Ammon's horn (tissue), 1 donor: ENCODE results near the gene CHAC1.
"Not testable (repeated sequence)": the region's sequence is repeated elsewhere in the genome, so short reads cannot be mapped to it uniquely, and the experiment has no call there.

ENCODE experiments used
- DNase-seq: peaks from one replicate; pipeline ENCODE4 v3.0.0-alpha.2; 2016; ENCODE audit warnings: low spot score

CHAC1 gene

DNA sequence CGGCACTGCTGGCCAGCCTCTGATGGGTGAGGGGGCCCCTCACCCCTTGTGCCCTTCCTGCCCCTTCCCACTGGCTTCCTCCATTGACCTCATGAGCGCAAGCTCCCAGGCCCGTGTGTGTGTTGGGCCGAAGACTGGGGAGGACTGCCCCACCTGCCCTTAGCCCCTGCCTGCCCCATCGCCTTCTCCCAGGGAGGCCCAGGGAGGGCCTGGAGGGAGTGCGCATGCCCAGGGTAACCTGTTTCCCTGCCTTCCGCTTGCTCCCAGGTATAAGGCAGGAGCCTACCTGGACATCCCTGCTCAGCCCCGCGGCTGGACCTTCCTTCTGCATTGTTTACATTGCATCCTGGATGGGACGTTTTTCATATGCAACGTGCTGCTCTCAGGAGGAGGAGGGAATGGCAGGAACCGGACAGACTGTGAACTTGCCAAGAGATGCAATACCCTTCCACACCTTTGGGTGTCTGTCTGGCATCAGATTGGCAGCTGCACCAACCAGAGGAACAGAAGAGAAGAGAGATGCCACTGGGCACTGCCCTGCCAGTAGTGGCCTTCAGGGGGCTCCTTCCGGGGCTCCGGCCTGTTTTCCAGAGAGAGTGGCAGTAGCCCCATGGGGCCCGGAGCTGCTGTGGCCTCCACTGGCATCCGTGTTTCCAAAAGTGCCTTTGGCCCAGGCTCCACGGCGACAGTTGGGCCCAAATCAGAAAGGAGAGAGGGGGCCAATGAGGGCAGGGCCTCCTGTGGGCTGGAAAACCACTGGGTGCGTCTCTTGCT, 15.3 kb upstream of the CHAC1 start:
- DNase-seq, result no peak

DNA sequence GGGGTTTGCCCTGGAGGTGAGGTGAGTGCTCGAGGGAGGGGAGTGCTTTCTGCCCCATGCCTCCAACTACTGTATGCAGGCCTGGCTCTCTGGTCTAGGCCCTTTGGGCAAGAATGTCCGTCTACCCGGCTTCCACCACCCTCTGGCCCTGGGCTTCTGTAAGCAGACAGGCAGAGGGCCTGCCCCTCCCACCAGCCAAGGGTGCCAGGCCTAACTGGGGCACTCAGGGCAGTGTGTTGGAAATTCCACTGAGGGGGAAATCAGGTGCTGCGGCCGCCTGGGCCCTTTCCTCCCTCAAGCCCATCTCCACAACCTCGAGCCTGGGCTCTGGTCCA, 14.8 kb upstream of the CHAC1 start:
- DNase-seq, result no peak

DNA sequence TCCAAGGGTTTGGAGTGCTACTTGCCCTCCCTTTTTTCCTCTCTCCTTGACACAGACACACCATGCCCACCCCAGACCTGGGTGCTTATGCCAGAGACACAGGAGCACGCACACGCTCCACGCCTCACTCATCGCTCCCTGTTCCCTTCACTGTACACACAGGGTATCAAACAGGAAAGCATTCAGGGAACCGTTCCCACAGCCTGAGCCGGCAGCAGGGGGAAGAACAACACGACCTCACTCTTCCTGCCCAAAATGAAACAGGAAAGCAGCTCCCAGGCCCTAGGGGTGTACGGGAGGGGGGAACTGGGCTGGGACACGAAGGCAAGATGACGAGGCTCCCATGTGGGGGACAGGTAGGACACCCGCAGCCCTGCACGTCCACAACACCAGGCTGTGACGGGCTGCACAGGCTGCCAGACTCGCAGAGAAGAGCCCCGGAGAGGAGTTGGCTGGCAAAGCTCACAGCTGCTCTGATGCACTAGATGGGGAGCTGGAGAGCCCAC, 12.9 kb upstream of the CHAC1 start:
- peak; percentile 34 for DNase-seq

DNA sequence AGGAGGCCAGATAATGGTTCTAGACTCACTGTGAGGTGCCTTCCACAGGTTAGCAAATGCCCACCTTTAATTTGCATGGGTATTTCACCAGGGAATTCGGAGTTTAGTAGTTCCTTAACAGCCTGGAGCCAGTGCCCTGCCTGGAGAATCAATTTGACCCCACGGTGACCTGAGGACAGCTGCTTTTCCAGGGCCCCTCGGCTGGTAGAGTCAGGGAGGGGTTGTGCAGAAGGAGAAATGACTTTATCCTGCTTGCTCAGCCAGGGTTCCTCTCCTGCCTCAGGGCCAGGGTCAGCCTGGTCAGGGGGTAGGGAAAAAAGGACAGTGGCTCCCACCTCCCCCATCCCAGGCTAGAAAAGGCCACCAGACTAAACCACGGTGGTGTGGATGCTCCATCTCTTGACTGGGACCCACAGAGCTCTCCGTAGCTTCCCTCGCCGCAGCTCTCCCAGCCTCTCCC, 12.2 kb upstream of the CHAC1 start:
- no peak for DNase-seq

DNA sequence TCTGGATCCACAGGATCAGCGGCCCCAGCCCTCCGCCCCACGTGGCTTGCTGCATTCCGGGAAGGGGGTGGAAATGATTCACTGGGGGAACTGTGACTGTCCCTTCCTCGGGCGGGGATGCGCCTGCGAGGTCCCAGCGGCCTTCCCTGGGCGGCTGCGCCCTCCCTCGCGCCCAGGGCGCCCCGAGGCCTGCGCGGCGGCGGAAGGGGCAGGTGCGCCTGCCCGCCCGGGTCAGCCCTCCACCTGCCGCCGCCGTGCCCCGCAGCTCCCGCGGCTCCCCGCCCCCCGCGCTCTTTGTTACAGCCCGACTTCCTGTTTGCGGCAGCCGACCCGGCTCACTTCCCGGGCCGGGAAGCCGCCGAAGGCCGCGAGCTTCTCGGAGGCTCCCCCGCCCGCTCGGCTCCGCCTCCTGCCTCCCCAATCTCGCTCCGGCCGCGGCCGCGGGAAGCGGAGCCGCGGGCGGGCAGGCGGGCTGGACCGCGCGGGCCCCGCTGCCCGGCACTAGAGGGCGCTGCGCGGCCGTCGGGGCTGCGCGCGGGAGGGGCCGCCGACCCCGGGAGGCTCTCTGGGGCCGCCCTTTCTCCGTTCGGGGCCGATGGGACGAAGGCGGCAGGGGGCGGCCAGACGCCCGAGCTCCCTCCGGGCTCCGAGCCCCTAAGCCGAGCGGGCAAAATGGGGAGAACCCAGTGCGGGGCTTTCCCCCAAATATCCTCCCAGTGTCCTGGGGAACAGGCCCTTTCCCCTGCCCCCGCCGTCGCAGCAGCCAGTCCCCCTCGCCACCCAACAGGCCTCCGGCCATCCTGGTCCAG, 11.5 kb upstream of the CHAC1 start:
- peak; percentile 51 for DNase-seq

DNA sequence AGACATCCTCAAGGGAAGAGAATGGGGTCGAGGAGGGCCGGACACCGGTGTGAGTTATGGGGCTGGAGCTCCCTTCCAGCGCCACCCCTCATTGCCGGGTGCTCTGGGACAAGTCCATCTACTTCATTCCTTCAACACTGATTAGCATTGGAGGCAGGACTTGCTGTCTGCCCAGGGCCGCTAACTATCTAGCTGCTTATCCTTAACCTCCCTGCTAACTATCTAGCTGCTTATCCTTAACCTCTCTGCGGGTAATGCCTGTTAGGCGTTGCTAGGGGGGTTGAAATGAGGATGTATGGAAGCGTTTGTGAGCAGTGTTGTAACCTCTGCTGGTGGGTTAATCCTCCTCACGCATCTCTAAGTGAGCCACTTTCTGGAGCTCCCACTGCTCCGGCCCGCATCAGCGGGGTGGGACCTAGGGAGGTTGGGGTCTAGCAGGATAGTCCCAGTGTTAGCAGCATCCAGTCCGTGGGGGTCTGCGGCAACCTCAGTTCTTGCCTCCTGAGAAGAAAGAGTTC, 10.9 kb upstream of the CHAC1 start:
- DNase-seq, result no peak

DNA sequence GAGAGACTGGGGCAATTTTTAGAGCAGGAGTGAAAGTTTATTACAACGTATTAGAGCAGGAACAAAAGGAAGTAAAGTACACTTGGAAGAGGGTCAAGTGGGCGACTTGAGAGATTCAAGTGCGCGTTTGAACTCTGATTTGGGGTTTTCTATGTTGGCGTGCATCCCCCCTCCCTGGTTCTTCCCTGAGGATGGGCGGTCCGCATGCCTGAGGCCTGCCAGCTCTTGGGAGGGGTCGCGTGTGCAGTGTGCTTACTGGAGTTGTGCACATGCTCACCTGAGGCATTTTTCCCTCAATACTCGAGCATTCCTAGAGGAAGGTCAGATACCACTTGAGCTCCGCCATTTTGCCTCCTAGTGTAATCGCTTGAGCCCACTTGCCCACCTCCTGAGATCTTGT, 10.4 kb upstream of the CHAC1 start:
- DNase-seq, result no peak

DNA sequence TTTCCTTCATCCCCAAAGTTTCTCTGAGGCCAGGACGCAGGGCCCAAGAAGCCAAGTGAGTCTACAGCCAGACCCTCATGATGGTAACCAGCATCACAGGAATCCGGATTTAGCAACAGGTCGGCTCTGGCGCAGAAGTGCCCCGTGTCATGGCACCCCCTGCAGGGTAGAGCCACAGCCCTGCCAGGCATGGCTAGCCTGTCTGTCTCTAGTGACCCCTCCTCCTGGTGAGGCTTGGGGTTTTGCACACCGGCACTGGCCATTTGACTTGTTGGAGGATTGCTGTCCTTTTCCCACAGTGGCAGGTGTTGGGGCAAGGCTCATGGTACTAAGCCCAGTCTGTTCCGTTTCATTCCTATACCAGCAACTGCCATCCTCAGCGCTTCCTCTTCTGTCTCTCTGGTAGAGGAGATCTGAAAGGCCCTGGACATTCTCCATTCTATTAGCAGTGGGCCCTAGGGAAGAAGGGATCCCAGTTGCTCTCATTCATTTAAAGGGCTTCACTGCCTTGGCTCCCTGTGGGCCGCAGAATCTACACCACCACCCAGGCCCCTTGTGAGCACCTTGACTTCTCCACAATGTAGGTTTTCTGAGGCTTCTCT, 9.4 kb upstream of the CHAC1 start:
- no peak for DNase-seq

DNA sequence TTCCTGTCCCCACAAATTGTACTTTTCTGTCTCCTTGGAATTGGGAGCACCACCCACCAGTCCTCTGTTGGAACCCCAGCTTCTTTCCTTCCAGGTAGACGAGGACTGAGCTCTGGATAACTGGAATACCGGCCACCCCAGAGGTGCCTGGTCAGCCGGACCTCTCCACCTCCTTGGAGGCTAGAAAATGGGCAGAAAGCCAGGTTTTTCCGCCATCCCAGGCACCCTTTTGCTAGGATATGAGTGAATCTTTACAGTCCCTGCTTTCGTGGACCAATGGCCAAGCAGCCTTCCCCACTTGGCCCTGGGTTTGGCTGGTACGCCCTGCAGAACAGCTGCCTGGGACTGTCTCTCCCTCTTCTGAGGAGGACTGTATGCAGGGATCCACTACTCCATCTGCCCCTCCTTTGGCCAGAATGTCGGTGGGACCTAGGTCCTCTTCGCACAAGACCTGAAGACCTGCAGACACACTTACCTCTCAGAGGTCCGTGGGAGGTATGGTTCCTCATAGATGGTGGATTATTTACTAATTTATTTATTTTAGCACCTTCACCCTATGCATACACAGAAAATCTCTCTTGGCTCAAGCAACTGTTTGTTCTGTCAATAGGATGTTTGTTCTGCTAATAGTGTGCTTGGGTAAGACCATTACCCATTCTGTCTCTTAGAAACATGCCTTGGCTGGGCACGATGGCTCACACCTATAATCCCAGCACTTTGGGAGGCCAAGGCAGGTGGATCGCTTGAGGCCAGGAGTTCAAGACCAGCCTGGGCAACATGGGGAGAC, 8.6 kb upstream of the CHAC1 start:
- no peak for DNase-seq

DNA sequence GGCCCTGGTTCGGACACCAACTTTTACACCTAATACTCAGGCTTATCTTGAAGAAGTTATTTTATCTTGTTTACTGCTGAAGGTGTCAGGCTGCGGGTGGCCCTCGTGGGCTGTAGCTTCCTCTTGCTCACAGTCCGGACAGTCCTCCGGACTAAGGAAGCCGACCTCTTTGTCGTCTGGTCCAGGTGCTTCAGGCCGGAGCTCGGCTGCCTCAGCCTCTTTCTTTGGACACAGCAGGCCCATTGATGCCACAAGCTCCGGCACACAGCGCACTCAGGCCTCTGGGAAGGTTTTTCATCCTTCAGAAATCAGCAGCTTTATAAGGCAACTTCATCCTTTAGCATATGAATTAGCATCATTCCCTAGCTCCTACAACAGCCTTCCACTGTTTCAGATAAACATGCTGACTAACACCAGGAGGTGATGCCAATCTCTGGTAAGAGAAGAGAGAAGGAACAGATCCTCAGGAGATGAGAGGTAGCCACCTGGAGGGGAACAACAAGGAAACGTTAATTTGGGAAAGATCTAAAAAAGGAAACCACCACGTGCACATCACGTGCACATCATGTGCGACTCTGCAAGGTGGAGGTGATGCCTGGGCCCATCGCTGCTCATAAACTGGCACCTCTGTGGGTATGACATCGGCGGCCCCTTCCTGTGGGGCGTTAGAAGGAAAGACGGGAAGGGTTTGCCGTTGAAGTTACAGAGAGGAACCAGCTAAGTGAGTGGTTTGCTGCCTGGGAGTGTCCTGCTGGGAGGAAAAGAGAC, 4.4 kb upstream of the CHAC1 start:
- DNase-seq, result no peak

DNA sequence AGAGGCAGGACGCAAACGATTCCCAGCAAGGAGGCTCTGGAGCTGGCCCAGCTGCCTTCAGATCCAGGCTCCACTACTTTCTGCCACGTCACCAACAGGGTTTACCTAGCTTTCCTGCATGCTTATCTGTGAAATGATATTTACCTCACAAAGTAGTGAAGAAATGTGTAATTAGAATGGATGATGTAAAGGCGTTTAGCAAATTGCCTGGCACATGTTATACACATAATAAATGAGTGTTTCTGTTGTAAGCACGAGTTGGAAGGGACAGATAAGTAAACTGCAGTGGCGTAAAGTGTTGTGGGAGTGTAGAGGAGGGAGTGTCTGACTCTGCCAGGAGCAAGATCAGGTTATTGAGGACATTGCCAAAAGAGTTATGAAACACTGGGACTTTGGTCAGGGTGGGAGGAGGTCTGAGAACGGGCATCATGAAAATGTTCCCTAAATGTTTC, 3.5 kb upstream of the CHAC1 start:
- no peak for DNase-seq

DNA sequence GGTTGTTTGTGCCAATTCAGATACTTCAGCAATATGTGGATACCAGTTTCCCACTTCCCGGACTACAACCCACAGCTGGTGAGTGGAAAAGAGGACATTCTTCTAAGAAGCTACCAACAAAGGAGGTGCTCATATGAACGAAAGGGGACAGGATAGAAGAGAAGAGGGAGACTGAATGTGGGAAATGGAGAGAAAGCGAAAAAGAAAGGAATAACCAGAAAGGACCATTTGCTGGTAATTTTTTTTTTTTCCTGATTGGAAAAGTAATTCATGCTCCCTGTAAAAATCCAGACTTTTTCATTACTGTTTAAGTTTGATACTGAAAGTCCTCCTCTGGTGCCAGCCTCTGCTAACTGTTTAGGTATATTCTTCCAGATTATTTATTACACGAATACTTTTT, 1.5 kb upstream of the CHAC1 start:
- DNase-seq, result no peak

DNA sequence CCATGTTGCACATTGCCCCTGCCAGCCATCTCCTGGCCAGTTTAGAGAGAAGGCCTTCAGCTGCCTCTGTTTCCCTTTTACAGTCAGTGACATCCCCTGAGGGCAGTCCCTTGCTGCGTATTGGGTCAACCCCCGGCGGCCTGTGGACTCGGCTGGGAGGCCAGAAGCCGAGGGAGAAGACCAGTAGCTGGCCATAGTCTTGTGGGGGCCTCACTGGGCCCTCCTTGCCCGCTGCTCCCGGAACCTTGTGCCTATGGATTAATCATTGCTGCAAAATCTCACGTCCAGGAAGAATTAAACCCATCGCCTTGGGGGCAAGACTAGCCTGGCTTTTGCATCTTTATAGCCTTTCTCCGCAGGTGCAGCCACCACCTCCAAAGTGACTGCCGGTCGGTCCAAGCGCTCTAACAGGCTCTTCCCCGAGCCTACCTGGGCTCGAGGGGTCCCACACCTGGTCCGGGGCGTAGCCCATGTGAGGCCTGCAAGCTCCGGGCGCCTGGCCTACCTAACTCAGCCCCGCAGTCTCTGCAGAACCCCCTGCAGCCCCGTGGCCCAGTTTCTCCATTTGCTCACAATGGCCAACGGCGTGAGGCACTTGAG, 870 bp upstream of the CHAC1 start:
- no peak for DNase-seq

DNA sequence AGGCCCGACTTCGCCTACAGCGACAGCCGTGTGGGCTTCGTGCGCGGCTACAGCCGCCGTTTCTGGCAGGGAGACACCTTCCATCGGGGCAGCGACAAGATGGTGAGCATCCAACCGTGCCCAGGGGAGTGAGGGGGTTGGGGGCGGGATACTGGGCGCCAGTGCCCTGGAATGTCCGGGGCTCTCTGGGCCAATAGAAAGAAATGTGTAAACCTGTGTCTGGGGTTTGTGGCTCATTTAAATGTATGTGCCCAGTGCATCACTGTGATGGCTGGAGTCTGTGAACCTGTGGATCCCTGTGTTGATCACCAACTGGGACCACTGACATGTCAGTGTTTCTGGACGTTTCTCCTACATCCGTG, 423 bp downstream of the CHAC1 start:
- DNase-seq, result no peak

DNA sequence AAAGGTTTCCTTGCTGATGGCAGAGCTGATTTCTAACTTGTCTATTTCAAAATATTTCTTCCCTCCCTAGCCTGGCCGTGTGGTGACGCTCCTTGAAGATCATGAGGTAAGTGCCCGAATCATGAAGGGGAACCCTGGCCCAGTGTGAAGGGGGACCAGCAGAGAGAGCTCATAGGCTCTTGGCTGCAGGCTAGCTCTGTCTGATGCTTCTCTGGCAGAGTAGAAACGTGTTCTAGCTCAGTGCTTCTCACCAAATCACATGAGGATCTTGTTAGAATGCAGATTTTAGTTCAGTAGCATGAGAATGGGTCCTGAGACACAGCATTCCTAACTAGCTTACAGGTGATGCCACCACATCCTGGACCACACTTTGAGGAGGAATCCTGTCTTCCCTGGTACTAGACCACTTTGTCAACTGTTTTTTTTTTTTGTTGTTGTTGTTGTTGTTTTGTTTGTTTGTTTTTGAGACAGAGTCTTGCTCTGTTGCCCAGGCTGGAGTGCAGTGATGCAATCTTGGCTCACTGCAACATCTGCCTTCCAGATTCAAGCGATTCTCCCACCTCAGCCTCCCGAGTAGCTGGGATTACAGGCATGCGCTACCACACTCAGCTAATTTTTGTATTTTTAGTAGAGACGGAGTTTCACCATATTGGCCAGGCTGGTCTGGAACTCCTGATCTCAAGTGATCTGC, 1.0 kb downstream of the CHAC1 start:
- not testable (repeated sequence) for DNase-seq

DNA sequence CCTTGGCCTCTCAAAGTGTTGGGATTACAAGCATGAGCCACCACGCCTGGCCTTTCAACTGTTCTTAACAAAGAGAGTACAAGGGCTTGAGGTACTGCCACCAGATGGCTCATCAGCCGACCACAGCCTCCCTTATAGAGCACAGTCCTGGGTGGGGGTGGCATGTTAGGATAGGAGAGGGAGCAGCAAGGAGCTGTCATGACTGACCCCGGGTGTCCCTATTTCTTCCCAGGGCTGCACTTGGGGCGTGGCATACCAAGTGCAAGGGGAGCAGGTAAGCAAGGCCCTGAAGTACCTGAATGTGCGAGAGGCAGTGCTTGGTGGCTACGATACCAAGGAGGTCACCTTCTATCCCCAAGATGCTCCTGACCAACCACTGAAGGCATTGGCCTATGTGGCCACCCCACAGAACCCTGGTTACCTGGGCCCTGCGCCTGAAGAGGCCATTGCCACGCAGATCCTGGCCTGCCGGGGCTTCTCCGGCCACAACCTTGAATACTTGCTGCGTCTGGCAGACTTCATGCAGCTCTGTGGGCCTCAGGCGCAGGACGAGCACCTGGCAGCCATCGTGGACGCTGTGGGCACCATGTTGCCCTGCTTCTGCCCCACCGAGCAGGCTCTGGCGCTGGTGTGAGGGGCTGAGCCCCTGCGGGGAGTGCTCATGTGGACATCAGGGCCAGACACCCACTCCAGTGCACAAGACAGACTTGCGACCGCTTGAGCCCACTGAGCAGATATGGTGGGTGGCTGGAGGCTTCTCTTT, 2.1 kb downstream of the CHAC1 start:
- no peak for DNase-seq

DNA sequence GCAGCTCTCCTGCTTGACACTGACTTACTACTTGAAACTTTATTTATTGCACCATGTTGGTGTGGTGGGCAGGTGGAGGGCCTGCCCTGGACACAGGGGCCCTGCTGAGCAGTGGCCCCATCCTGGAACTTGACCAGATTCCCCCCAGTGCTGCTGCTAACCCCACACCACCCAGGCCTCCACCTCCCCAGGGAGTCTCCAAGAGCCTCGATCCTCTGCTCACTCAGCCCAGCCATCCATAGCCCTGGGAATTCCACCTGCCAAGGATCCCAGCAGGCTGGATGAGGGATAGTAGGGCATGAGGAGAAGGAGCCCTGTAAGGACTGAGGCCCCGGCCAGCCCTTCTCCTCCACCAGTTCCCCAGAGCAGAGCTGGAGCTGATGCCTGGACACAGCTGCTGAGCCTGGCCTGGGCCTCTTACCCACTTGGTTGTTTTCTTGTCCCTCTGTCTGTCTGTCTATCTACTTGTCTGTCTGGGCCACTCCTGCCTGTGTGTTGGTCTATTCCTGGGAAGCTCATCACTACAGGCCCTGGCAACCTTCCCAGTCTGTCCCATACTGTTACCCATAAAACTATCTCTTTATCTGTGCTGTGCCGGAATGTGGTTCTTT, 2.8 kb downstream of the CHAC1 start:
- DNase-seq, result no peak

DNA sequence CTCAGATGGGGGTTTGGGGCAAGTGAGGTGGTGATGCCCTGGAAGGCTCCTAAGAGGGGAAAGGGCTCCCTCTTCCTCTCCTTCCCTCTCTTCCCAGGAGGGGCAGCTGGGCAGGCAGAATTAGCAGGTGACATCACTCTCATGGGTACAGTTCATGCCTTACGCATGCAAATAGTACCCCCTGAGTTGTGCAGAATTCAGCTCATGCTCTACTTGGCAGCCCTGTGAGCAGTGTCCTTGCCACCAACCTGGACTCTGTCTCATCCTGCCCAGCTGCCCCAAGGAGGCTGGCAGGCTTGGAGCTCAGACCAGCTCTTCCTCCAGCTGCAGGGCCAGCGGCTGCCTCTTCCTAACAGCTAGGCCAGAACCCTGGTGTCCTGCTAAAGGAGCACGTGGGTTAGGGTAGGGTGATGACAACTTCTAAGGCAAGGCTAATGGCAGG, 3.3 kb downstream of the CHAC1 start:
- no peak for DNase-seq

DNA sequence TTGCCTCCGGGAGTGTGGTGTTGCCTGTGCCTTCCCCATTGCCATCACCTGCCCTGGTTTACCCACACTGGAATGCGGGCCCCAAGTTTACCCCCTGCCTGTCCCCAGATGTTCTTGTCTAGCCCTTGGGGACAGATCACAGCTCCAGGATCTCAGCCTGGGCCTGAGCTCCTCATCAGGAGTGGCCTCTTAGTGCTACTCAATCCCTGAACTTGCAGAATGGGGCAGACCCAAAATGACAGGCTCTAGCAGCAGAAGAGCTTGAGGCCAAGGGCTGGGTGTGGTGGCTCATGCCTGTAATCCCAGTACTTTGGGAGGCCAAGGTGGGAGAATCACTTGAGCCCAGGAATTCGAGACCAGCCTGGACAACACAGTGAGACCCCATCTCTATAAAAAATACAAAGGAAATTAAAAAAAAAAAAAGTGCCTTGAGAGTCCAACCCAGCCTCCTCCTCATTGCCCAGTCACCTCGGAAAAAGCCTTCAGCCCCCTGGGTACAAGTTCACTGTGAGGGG, 3.8 kb downstream of the CHAC1 start:
- DNase-seq, result no peak
